ENCODE results near the gene JUND. TPM values are rescaled to one million over a fixed set of nuclear protein-coding genes. Genes with fewer than 3 reads are reported as not detected.

JUND gene
- total RNA-seq, 1 experiment from 2014 or later, result 221 TPM

DNA sequence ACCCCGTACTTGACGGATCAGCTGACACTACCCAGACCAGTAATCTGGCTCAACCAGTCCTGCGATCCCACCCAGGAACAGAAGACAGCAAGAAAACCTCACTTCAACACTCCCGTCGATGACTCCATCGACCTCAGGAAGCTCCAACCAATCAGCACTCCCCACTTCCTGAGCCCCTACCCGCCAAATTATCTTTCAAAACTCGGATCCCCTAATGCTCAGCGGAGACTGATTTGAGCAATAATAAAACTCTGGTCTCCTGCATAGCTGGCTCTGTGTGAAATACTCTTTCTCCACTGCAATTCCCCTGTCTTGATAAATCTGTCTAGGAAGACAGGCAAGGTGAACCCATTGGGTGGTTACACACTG lies 40.3 kb upstream of the JUND start:
- ChIA-PET CTCF (interaction anchor here (0.9 to 2.5 kb wide), 3 partner anchors 17 to 133 kb away, joined by 3 to 36 read pairs (median 14); partner anchors contain the start of gene JUND), RAD21 (ENCODE audit: low non-redundant PET in 1 of 2, low total read pairs in 2 of 2, uncharacterized antibody in 2 of 2, unreplicated experiment in 2 of 2) (interaction anchor here (1.1 to 1.9 kb wide), 2 partner anchors 42 kb away, joined by 4 to 6 read pairs; no protein-coding TSS in a partner anchor), POLR2A (interaction anchor here (1.3 to 3.7 kb wide), 4 partner anchors 17 to 47 kb away, joined by 4 to 52 read pairs (median 16); partner anchors contain the start of genes IQCN and JUND)
- Histone ChIP-seq H3K79me2 (ENCODE audit: insufficient read depth, low read length) (peaks cover 60% of the 10 kb centered on the region), H3K9ac (ENCODE audit: low read length) (peak overlapping the region; percentile 98), H3K9me2 (ENCODE audit: insufficient read depth) (no peaks in the 10 kb centered on the region), H4K20me1 (ENCODE audit: insufficient read depth) (no peaks in the 10 kb centered on the region), H3K4me1 (ENCODE audit: control insufficient read depth in 1 of 2, insufficient read depth in 2 of 2, low read length in 2 of 2) (peaks cover 54 to 57% of the 10 kb centered on the region in 2 experiments), H3K27me3 (ENCODE audit: insufficient read depth, low read length) (no peaks in the 10 kb centered on the region), H3K27ac (ENCODE audit: low read depth, low read length) (peak overlapping the region; percentile 93), H3K9me3 (ENCODE audit: control insufficient read depth in 1 of 2, insufficient read depth in 1 of 2, low read depth in 1 of 2, low read length in 2 of 2) (no peaks in the 10 kb centered on the region), H3K36me3 (ENCODE audit: control insufficient read depth in 1 of 2, insufficient read depth in 2 of 2, low read length in 2 of 2) (peaks cover 2 to 12% of the 10 kb centered on the region in 2 experiments; a peak in 1 of 4 replicates), H3K4me3 (replicated peaks in 1 of 2; ENCODE audit: low read depth in 1 of 2, low read length in 2 of 2) (peak overlapping the region; percentile 78 to 97), H3K4me2 (ENCODE audit: low read length) (peak overlapping the region; percentile 87), H2AFZ (ENCODE audit: low read depth, low read length, poor library complexity, severe bottlenecking) (no peak overlapping the region)
- BruUV-seq (replicated peaks), result no TSS peak
- intact Hi-C loops (cut with micrococcal nuclease), result loop anchor here (10.0 kb wide), 1 partner anchor 117 kb away; the partner anchor contains the start of gene RAB3A
- TF ChIP-seq CBX3 (IDR thresholded peaks at IDR 0.05; ENCODE audit: low read depth) (no peak), FOSL1 (IDR thresholded peaks at IDR 0.05; ENCODE audit: low read depth) (no peak), POLR2AphosphoS5 (IDR thresholded peaks at IDR 0.05; ENCODE audit: low read depth, low read length) (no peak), EGR1 (IDR thresholded peaks at IDR 0.05; ENCODE audit: low read depth) (no peak), SRF (IDR thresholded peaks at IDR 0.05; ENCODE audit: low read depth) (no peak), RAD21 (IDR thresholded peaks at IDR 0.05; ENCODE audit: low read depth) (no peak), CEBPB (IDR thresholded peaks at IDR 0.05; ENCODE audit: low read depth) (no peak), POLR2A (IDR thresholded peaks at IDR 0.05; ENCODE audit: borderline replicate concordance, extremely low read depth, insufficient read depth, insufficient read length) (no peak), JUND (IDR thresholded peaks at IDR 0.05) (no peak), SIN3A (IDR thresholded peaks at IDR 0.05; ENCODE audit: low read depth) (no peak), TCF7L2 (IDR thresholded peaks at IDR 0.05; ENCODE audit: borderline replicate concordance, extremely low read depth, insufficient read depth, insufficient read length) (no peak)
- TF ChIP-seq, protein P1, sequence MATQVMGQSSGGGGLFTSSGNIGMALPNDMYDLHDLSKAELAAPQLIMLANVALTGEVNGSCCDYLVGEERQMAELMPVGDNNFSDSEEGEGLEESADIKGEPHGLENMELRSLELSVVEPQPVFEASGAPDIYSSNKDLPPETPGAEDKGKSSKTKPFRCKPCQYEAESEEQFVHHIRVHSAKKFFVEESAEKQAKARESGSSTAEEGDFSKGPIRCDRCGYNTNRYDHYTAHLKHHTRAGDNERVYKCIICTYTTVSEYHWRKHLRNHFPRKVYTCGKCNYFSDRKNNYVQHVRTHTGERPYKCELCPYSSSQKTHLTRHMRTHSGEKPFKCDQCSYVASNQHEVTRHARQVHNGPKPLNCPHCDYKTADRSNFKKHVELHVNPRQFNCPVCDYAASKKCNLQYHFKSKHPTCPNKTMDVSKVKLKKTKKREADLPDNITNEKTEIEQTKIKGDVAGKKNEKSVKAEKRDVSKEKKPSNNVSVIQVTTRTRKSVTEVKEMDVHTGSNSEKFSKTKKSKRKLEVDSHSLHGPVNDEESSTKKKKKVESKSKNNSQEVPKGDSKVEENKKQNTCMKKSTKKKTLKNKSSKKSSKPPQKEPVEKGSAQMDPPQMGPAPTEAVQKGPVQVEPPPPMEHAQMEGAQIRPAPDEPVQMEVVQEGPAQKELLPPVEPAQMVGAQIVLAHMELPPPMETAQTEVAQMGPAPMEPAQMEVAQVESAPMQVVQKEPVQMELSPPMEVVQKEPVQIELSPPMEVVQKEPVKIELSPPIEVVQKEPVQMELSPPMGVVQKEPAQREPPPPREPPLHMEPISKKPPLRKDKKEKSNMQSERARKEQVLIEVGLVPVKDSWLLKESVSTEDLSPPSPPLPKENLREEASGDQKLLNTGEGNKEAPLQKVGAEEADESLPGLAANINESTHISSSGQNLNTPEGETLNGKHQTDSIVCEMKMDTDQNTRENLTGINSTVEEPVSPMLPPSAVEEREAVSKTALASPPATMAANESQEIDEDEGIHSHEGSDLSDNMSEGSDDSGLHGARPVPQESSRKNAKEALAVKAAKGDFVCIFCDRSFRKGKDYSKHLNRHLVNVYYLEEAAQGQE (IDR thresholded peaks at IDR 0.05; ENCODE audit: low read depth), result no peak
- TF ChIP-seq, protein P2, sequence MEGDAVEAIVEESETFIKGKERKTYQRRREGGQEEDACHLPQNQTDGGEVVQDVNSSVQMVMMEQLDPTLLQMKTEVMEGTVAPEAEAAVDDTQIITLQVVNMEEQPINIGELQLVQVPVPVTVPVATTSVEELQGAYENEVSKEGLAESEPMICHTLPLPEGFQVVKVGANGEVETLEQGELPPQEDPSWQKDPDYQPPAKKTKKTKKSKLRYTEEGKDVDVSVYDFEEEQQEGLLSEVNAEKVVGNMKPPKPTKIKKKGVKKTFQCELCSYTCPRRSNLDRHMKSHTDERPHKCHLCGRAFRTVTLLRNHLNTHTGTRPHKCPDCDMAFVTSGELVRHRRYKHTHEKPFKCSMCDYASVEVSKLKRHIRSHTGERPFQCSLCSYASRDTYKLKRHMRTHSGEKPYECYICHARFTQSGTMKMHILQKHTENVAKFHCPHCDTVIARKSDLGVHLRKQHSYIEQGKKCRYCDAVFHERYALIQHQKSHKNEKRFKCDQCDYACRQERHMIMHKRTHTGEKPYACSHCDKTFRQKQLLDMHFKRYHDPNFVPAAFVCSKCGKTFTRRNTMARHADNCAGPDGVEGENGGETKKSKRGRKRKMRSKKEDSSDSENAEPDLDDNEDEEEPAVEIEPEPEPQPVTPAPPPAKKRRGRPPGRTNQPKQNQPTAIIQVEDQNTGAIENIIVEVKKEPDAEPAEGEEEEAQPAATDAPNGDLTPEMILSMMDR (IDR thresholded peaks at IDR 0.05 in 2 of 3, conservative IDR thresholded peaks at IDR 0.05 in 1 of 3; ENCODE audit: borderline replicate concordance in 1 of 3, insufficient read depth in 1 of 3, low read depth in 2 of 3, low read length in 2 of 3), result no peak
- TF ChIP-seq, protein P3, sequence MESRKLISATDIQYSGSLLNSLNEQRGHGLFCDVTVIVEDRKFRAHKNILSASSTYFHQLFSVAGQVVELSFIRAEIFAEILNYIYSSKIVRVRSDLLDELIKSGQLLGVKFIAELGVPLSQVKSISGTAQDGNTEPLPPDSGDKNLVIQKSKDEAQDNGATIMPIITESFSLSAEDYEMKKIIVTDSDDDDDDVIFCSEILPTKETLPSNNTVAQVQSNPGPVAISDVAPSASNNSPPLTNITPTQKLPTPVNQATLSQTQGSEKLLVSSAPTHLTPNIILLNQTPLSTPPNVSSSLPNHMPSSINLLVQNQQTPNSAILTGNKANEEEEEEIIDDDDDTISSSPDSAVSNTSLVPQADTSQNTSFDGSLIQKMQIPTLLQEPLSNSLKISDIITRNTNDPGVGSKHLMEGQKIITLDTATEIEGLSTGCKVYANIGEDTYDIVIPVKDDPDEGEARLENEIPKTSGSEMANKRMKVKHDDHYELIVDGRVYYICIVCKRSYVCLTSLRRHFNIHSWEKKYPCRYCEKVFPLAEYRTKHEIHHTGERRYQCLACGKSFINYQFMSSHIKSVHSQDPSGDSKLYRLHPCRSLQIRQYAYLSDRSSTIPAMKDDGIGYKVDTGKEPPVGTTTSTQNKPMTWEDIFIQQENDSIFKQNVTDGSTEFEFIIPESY (IDR thresholded peaks at IDR 0.05; ENCODE audit: extremely low read depth, insufficient replicate concordance, low read length), result no peak
- ATAC-seq (no peak), DNase-seq (ENCODE audit: low read depth, low spot score) (no peak)

Measured in HCT116 (cell line).